DMS79 (cell line): Measurements from ENCODE around the gene IKZF3.
"Not testable (repeated sequence)": the region's sequence is repeated elsewhere in the genome, so short reads cannot be mapped to it uniquely, and the experiment has no call there.

Experiments
- DNase-seq: peaks from one replicate; lab custom pipeline; 2025; lab: John Stamatoyannopoulos, UW

Gene IKZF3

GRCh38 chr17:39755554-39756379 lies 108.3 kb downstream of the IKZF3 start:
- DNase-seq = no peak

- DNase-seq = no peak
Measured at GRCh38 chr17:39754958-39755553, 109.1 kb downstream of the IKZF3 start.

- peak; percentile 86 for DNase-seq
Measured at GRCh38 chr17:39754161-39754957, 109.8 kb downstream of the IKZF3 start.

GRCh38 chr17:39753514-39754160 lies 110.5 kb downstream of the IKZF3 start:
- DNase-seq = peak; percentile 57

- DNase-seq = no peak
Measured at GRCh38 chr17:39752241-39752881, 111.8 kb downstream of the IKZF3 start.

- DNase-seq = no peak
Measured at GRCh38 chr17:39751637-39752036, 112.5 kb downstream of the IKZF3 start.

- DNase-seq = no peak
Measured at GRCh38 chr17:39751016-39751543, 113.0 kb downstream of the IKZF3 start.

- peak; percentile 24 for DNase-seq
Measured at GRCh38 chr17:39750131-39751015, 113.7 kb downstream of the IKZF3 start.

GRCh38 chr17:39748444-39749034 lies 115.6 kb downstream of the IKZF3 start:
- not testable (repeated sequence) for DNase-seq

- no peak for DNase-seq
Measured at GRCh38 chr17:39747745-39748144, 116.4 kb downstream of the IKZF3 start.

GRCh38 chr17:39746145-39746461 lies 118.0 kb downstream of the IKZF3 start:
- DNase-seq = no peak

- DNase-seq = no peak
Measured at GRCh38 chr17:39745335-39746144, 118.6 kb downstream of the IKZF3 start.

GRCh38 chr17:39744836-39745215 lies 119.3 kb downstream of the IKZF3 start:
- no peak for DNase-seq

- DNase-seq = no peak
Measured at GRCh38 chr17:39744075-39744835, 119.9 kb downstream of the IKZF3 start.

GRCh38 chr17:39742856-39743436 lies 121.2 kb downstream of the IKZF3 start:
- DNase-seq = no peak

GRCh38 chr17:39742126-39742855 lies 121.8 kb downstream of the IKZF3 start:
- DNase-seq = no peak

GRCh38 chr17:39740357-39741111 lies 123.6 kb downstream of the IKZF3 start:
- DNase-seq = no peak
